ENCODE results near the gene KIF26B.
"Not testable (repeated sequence)": the region's sequence is repeated elsewhere in the genome, so short reads cannot be mapped to it uniquely, and the experiment has no call there.

Gene KIF26B

DNA sequence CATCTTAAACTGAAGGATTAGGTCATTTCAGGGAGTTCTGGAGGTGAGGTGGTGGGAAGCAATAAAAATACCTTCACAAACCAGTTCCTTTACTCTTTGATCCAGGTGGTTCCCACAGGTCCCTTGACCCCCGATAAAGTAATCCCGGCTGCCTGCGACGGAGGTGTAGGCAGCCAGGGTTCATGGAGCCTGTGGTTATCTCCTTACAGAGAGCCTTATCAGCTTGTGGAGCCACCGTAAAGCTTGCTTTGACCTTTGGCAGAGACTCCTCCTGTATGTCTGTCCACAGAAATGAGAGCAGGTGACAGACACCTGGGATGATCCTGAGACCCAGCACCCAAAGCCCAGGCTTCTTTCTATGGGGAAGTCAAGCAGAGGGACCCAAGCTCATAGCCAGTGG is 243.4 kb downstream of the KIF26B start:
- H3K4me3 ChIP-seq (ENCODE audit: low read depth, low read length): no peak overlapping the region
- TF ChIP-seq, protein P1, sequence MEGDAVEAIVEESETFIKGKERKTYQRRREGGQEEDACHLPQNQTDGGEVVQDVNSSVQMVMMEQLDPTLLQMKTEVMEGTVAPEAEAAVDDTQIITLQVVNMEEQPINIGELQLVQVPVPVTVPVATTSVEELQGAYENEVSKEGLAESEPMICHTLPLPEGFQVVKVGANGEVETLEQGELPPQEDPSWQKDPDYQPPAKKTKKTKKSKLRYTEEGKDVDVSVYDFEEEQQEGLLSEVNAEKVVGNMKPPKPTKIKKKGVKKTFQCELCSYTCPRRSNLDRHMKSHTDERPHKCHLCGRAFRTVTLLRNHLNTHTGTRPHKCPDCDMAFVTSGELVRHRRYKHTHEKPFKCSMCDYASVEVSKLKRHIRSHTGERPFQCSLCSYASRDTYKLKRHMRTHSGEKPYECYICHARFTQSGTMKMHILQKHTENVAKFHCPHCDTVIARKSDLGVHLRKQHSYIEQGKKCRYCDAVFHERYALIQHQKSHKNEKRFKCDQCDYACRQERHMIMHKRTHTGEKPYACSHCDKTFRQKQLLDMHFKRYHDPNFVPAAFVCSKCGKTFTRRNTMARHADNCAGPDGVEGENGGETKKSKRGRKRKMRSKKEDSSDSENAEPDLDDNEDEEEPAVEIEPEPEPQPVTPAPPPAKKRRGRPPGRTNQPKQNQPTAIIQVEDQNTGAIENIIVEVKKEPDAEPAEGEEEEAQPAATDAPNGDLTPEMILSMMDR (IDR thresholded peaks at IDR 0.05; ENCODE audit: low read depth, low read length): no peak
- TF ChIP-seq MYC (IDR thresholded peaks at IDR 0.05; ENCODE audit: low read depth, low read length) (no peak), POLR2A (IDR thresholded peaks at IDR 0.05; ENCODE audit: extremely low read depth, insufficient read length) (no peak)
- TF ChIP-seq, protein P2, sequence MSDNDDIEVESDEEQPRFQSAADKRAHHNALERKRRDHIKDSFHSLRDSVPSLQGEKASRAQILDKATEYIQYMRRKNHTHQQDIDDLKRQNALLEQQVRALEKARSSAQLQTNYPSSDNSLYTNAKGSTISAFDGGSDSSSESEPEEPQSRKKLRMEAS (IDR thresholded peaks at IDR 0.05; ENCODE audit: low read depth, low read length): no peak
- no peak for DNase-seq (ENCODE audit: low read depth)

DNA sequence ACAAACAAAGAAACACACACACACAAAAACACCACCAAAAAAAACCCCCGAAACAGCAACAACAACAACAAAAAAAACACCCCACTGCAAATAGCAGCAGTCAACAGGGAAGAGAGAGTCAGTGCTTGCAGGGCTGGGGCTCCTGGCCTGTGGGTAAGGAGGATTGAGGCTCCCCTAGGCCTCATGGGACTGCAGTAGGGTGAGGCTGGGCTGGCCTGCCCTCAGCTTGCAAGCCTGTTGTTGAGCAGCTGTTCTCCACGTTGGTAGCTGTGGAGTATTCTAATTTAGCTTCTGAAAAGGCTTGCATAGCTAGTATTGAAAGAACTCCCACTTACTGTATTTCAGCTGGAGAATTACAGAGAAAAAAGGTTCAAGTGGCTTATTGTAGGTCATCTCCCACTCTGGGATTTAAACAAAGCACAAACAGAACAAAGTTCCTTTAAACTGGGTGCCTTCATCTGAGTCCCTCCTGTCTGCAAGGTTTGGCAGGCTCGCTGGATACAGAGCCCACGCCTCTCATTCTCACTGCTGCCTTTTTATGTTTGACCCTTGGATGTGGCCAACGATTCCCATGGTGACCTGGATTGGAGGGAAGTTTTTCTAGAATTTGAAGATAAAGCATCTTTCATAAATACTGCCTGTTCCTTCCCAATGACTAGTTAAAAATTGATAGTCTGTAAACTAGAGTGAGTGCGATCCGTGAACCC is 247.2 kb downstream of the KIF26B start:
- TF ChIP-seq, protein P1 (IDR thresholded peaks at IDR 0.05; ENCODE audit: low read depth, low read length): no peak
- TF ChIP-seq POLR2A (IDR thresholded peaks at IDR 0.05; ENCODE audit: extremely low read depth, insufficient read length): no peak
- no peak for TF ChIP-seq MYC (IDR thresholded peaks at IDR 0.05; ENCODE audit: low read depth, low read length)
- TF ChIP-seq, protein P2 (IDR thresholded peaks at IDR 0.05; ENCODE audit: low read depth, low read length): no peak
- H3K4me3 ChIP-seq (ENCODE audit: low read depth, low read length): no peak overlapping the region
- DNase-seq (ENCODE audit: low read depth): no peak

DNA sequence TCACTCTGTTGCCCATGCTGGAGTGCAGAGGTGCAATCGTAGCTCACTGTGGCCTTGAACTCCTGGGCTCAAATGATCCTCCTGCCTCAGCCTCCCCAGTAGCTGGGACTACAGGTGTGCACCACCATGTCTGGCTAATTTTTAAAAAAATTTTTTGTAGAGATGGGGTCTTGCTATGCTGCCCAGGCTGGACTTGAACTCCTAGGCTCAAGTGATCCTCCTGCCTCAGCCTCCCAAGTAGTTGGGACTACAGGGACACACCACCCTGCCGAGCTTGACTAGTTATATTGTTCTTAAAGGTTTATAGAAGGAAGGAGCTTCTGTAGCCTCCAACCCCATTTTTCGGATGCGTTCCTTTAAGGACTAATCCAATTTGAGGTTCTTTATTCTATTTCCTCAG is 248.2 kb downstream of the KIF26B start:
- not testable (repeated sequence) for H3K4me3 ChIP-seq (ENCODE audit: low read depth, low read length); DNase-seq (ENCODE audit: low read depth)

DNA sequence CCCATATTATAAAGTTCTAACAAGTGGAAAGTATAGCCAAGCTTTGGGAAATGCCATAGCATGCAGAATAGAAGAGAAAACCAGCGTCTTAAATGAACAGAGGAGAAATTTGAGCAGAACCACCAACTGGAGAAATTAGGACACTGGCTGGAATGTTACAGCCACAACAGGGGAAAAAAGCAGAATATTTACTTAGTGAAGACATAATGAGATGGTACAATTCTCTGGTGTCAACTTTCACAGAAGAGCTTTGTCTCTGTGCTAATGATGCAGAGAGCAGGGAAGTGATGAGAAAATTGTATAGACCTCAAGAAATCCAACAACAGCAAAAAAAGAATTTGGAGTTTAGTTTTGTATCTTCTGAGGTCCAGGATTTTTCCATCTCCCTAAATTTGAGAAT is 249.7 kb downstream of the KIF26B start:
- no peak for DNase-seq (ENCODE audit: low read depth)
- TF ChIP-seq, protein P2 (IDR thresholded peaks at IDR 0.05; ENCODE audit: low read depth, low read length): no peak
- TF ChIP-seq, protein P1 (IDR thresholded peaks at IDR 0.05; ENCODE audit: low read depth, low read length): no peak
- TF ChIP-seq POLR2A (IDR thresholded peaks at IDR 0.05; ENCODE audit: extremely low read depth, insufficient read length): no peak
- TF ChIP-seq MYC (IDR thresholded peaks at IDR 0.05; ENCODE audit: low read depth, low read length): no peak
- no peak overlapping the region for H3K4me3 ChIP-seq (ENCODE audit: low read depth, low read length)

DNA sequence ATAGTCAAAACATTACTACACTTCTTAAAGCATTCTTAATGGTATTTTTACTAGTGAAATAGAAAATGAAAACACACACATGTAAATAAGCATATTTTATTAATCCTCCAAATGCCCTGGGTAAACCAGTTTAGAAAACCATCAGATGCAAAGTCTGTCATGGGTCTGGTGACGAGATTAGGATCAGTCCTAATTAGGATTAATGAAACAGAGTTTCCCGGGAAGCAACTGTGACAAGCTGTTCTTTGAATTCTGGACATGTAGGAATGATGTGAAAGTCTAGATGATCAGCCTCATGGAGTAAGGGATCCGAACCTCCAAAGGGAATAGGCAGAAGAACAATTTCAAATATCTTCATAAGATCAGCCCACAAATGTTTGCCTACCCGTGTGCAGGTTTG is 250.2 kb downstream of the KIF26B start:
- TF ChIP-seq, protein P2 (IDR thresholded peaks at IDR 0.05; ENCODE audit: low read depth, low read length): no peak
- TF ChIP-seq, protein P1 (IDR thresholded peaks at IDR 0.05; ENCODE audit: low read depth, low read length): no peak
- TF ChIP-seq POLR2A (IDR thresholded peaks at IDR 0.05; ENCODE audit: extremely low read depth, insufficient read length): no peak
- TF ChIP-seq MYC (IDR thresholded peaks at IDR 0.05; ENCODE audit: low read depth, low read length): no peak
- DNase-seq (ENCODE audit: low read depth): no peak
- no peak overlapping the region for H3K4me3 ChIP-seq (ENCODE audit: low read depth, low read length)

DNA sequence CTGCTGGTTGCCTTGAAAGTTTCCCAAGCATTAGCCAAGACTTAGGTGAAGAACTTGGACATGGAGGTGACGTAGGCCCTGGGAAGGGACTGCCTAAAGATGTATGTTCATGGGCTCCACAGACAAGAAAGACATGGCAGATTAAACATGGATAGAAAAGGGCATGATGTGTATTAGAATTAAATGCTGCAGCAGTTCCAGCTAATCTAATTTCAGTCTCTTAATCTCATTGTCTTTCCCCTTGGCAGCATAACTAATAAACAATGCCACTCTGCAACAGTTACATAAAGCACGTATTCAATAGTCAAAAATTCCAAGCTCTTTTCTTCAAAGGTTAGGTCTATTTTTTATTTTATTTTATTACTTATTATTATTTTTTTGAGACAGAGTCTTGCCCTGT is 251.6 kb downstream of the KIF26B start:
- TF ChIP-seq, protein P2 (IDR thresholded peaks at IDR 0.05; ENCODE audit: low read depth, low read length): no peak
- TF ChIP-seq, protein P1 (IDR thresholded peaks at IDR 0.05; ENCODE audit: low read depth, low read length): no peak
- no peak for TF ChIP-seq MYC (IDR thresholded peaks at IDR 0.05; ENCODE audit: low read depth, low read length)
- TF ChIP-seq POLR2A (IDR thresholded peaks at IDR 0.05; ENCODE audit: extremely low read depth, insufficient read length): no peak
- H3K4me3 ChIP-seq (ENCODE audit: low read depth, low read length): no peak overlapping the region
- no peak for DNase-seq (ENCODE audit: low read depth)

All from NB4 (cell line).